ENCODE results near the gene GATAD2A. TPM values are rescaled to one million over a fixed set of nuclear protein-coding genes. Genes with fewer than 3 reads are reported as not detected.

The GATAD2A gene
- total and polyA plus RNA-seq, 2 of the 13 experiments (the other 11 are each of a cell fraction or from before 2014, with no cell fraction given): 16.8 to 28.6 TPM

DNA sequence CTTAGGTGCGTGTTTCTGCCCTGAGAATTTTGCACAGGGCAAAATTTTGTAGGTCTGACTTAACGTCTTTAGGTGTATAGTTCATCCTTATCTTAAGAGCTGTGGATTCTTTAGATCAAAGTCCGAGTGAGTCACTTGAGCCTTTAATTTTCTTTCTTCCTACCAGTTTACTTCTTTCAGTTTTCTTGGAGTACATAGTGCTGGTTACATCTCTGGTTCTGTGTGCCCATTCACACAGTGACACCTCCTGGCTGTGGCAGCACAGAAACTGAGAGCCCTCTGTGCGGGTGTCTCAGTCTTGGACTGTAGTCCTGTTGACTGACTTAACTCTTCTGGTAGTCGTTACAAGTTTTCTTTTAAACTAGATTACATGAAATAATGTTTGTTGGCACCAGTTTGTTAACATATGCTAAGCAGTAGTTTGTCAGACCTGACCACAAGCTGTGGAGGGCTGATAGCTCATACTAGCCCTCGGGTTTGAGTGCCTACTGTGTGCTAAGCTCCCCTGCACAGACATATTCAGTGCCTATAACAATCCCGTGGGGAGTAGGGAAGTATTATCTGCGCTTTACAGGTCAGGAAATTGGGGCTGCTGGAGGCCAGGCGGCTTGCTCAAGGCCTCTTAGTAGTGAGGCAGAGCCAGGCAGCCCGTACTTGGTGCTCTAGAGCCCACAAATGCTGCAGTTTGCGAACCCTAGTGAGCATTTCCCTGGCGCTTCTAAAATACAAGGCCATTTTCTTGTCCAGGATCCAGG, 1.6 kb downstream of the GATAD2A start (continued):
- TF ChIP-seq, protein P1, sequence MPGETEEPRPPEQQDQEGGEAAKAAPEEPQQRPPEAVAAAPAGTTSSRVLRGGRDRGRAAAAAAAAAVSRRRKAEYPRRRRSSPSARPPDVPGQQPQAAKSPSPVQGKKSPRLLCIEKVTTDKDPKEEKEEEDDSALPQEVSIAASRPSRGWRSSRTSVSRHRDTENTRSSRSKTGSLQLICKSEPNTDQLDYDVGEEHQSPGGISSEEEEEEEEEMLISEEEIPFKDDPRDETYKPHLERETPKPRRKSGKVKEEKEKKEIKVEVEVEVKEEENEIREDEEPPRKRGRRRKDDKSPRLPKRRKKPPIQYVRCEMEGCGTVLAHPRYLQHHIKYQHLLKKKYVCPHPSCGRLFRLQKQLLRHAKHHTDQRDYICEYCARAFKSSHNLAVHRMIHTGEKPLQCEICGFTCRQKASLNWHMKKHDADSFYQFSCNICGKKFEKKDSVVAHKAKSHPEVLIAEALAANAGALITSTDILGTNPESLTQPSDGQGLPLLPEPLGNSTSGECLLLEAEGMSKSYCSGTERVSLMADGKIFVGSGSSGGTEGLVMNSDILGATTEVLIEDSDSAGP (CRISPR knock-in tag; IDR thresholded peaks at IDR 0.05; ENCODE audit: borderline replicate concordance): no peak
- peak; percentile 19; the same call in 1 of the 2 replicates for TF ChIP-seq NR2C2 (CRISPR knock-in tag; IDR thresholded peaks at IDR 0.05; ENCODE audit: borderline replicate concordance)
- no peak for TF ChIP-seq RBAK (CRISPR knock-in tag; IDR thresholded peaks at IDR 0.05)
- TF ChIP-seq MTF2 (CRISPR knock-in tag; IDR thresholded peaks at IDR 0.05; ENCODE audit: borderline replicate concordance): no peak
- TF ChIP-seq GPN1 (CRISPR knock-in tag; IDR thresholded peaks at IDR 0.05; ENCODE audit: borderline replicate concordance): no peak
- TF ChIP-seq, protein P2, sequence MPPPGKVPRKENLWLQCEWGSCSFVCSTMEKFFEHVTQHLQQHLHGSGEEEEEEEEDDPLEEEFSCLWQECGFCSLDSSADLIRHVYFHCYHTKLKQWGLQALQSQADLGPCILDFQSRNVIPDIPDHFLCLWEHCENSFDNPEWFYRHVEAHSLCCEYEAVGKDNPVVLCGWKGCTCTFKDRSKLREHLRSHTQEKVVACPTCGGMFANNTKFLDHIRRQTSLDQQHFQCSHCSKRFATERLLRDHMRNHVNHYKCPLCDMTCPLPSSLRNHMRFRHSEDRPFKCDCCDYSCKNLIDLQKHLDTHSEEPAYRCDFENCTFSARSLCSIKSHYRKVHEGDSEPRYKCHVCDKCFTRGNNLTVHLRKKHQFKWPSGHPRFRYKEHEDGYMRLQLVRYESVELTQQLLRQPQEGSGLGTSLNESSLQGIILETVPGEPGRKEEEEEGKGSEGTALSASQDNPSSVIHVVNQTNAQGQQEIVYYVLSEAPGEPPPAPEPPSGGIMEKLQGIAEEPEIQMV (CRISPR knock-in tag; IDR thresholded peaks at IDR 0.05; ENCODE audit: low read depth): no peak
- TF ChIP-seq ZIK1 (CRISPR knock-in tag; IDR thresholded peaks at IDR 0.05; ENCODE audit: borderline replicate concordance, low read depth): no peak
- TF ChIP-seq ZNF546 (CRISPR knock-in tag; conservative IDR thresholded peaks at IDR 0.05): no peak
- 0 out of 2 replicates have a peak, but pooled peaks have one; percentile 28 for TF ChIP-seq ARID2 (CRISPR knock-in tag; IDR thresholded peaks at IDR 0.05; ENCODE audit: borderline replicate concordance)
- TF ChIP-seq TGIF2 (CRISPR knock-in tag; IDR thresholded peaks at IDR 0.05): peak; percentile 57; the same call in 1 of the 2 replicates
- TF ChIP-seq, protein P3, sequence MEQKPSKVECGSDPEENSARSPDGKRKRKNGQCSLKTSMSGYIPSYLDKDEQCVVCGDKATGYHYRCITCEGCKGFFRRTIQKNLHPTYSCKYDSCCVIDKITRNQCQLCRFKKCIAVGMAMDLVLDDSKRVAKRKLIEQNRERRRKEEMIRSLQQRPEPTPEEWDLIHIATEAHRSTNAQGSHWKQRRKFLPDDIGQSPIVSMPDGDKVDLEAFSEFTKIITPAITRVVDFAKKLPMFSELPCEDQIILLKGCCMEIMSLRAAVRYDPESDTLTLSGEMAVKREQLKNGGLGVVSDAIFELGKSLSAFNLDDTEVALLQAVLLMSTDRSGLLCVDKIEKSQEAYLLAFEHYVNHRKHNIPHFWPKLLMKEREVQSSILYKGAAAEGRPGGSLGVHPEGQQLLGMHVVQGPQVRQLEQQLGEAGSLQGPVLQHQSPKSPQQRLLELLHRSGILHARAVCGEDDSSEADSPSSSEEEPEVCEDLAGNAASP (CRISPR knock-in tag; IDR thresholded peaks at IDR 0.05; ENCODE audit: borderline replicate concordance): no peak
- TF ChIP-seq EEA1 (CRISPR knock-in tag; IDR thresholded peaks at IDR 0.05; ENCODE audit: borderline replicate concordance): no peak
- TF ChIP-seq SATB2 (CRISPR knock-in tag; IDR thresholded peaks at IDR 0.05): no peak
- no peak for TF ChIP-seq ZNF180 (CRISPR knock-in tag; IDR thresholded peaks at IDR 0.05; ENCODE audit: borderline replicate concordance, low read depth)
- TF ChIP-seq YEATS2 (CRISPR knock-in tag; IDR thresholded peaks at IDR 0.05; ENCODE audit: borderline replicate concordance): no peak
- TF ChIP-seq, protein P4, sequence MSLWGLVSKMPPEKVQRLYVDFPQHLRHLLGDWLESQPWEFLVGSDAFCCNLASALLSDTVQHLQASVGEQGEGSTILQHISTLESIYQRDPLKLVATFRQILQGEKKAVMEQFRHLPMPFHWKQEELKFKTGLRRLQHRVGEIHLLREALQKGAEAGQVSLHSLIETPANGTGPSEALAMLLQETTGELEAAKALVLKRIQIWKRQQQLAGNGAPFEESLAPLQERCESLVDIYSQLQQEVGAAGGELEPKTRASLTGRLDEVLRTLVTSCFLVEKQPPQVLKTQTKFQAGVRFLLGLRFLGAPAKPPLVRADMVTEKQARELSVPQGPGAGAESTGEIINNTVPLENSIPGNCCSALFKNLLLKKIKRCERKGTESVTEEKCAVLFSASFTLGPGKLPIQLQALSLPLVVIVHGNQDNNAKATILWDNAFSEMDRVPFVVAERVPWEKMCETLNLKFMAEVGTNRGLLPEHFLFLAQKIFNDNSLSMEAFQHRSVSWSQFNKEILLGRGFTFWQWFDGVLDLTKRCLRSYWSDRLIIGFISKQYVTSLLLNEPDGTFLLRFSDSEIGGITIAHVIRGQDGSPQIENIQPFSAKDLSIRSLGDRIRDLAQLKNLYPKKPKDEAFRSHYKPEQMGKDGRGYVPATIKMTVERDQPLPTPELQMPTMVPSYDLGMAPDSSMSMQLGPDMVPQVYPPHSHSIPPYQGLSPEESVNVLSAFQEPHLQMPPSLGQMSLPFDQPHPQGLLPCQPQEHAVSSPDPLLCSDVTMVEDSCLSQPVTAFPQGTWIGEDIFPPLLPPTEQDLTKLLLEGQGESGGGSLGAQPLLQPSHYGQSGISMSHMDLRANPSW (CRISPR knock-in tag; IDR thresholded peaks at IDR 0.05; ENCODE audit: borderline replicate concordance): no peak
- TF ChIP-seq ELF1 (CRISPR knock-in tag; IDR thresholded peaks at IDR 0.05): no peak
- no peak for TF ChIP-seq ZNF431 (CRISPR knock-in tag; IDR thresholded peaks at IDR 0.05; ENCODE audit: borderline replicate concordance, low read depth)
- TF ChIP-seq HDAC2 (CRISPR knock-in tag; IDR thresholded peaks at IDR 0.05): no peak
- TF ChIP-seq ZNF432 (CRISPR knock-in tag; IDR thresholded peaks at IDR 0.05; ENCODE audit: borderline replicate concordance): no peak
